Measurements from ENCODE around the gene SULT1C2. TPM values are rescaled to one million over a fixed set of nuclear protein-coding genes. Genes with fewer than 3 reads are reported as not detected.

The SULT1C2 gene
- total RNA-seq, 1 donor from 2014 or later = 0.23 TPM

DNA sequence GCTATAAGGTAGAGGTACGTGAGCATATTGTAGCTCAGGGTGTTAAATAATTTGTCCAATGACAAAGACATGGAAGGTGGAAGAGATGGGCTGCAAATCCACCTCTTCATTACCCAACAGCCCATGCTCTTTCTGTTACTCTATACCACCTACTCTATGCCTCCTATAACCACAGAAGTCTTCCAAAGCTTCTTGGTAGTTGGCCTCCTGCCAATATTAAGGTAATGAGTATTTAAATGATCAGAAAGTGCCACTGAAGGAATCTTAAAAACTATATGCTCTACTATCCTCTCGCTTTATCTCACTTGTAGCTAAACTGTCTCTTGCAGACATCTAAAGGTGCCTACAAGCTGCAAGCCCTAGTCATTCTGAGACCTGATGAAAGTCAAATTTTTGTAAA, 41.1 kb downstream of the SULT1C2 start:
- FAIRE-seq (no peak), DNase-seq (ENCODE audit: low read depth) (no peak)
- Histone ChIP-seq H3K36me3 (ENCODE audit: insufficient read depth, low read length) (no peaks in the 10 kb centered on the region), H3K4me3 (ENCODE audit: insufficient read depth, low read depth, low read length) (no peak overlapping the region), H3K4me2 (ENCODE audit: low read length) (no peak overlapping the region), H4K20me1 (ENCODE audit: insufficient read depth, low read length) (no peaks in the 10 kb centered on the region), H2AFZ (ENCODE audit: low read depth, low read length) (no peak overlapping the region), H3K27ac (ENCODE audit: low read depth, low read length) (no peak overlapping the region), H3K9me3 (ENCODE audit: insufficient read depth, low read depth, low read length) (no peaks in the 10 kb centered on the region), H3K9ac (ENCODE audit: low read length) (no peak overlapping the region), H3K4me1 (ENCODE audit: insufficient read depth, low read length) (peaks cover 6% of the 10 kb centered on the region), H3K79me2 (ENCODE audit: insufficient read depth, low read length) (no peaks in the 10 kb centered on the region), H3K27me3 (ENCODE audit: insufficient read depth, low read length) (no peaks in the 10 kb centered on the region)
- Mint-ChIP-seq H3K36me3 (ENCODE audit: low read depth, unreplicated experiment) (no peaks in the 10 kb centered on the region), H3K9me3 (ENCODE audit: unreplicated experiment) (no peaks in the 10 kb centered on the region), H3K27ac (ENCODE audit: unreplicated experiment) (no peak overlapping the region), H3K4me3 (ENCODE audit: unreplicated experiment) (no peak overlapping the region), H3K27me3 (ENCODE audit: low read depth, unreplicated experiment) (peaks cover 2% of the 10 kb centered on the region), H3K4me1 (ENCODE audit: low read depth, unreplicated experiment) (peaks cover 6% of the 10 kb centered on the region)
- no peak for TF ChIP-seq EZH2 (IDR thresholded peaks at IDR 0.05; ENCODE audit: insufficient read depth, low read length)
- TF ChIP-seq, protein P1, sequence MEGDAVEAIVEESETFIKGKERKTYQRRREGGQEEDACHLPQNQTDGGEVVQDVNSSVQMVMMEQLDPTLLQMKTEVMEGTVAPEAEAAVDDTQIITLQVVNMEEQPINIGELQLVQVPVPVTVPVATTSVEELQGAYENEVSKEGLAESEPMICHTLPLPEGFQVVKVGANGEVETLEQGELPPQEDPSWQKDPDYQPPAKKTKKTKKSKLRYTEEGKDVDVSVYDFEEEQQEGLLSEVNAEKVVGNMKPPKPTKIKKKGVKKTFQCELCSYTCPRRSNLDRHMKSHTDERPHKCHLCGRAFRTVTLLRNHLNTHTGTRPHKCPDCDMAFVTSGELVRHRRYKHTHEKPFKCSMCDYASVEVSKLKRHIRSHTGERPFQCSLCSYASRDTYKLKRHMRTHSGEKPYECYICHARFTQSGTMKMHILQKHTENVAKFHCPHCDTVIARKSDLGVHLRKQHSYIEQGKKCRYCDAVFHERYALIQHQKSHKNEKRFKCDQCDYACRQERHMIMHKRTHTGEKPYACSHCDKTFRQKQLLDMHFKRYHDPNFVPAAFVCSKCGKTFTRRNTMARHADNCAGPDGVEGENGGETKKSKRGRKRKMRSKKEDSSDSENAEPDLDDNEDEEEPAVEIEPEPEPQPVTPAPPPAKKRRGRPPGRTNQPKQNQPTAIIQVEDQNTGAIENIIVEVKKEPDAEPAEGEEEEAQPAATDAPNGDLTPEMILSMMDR (IDR thresholded peaks at IDR 0.05; ENCODE audit: insufficient read depth, low read depth, low read length) = no peak

DNA sequence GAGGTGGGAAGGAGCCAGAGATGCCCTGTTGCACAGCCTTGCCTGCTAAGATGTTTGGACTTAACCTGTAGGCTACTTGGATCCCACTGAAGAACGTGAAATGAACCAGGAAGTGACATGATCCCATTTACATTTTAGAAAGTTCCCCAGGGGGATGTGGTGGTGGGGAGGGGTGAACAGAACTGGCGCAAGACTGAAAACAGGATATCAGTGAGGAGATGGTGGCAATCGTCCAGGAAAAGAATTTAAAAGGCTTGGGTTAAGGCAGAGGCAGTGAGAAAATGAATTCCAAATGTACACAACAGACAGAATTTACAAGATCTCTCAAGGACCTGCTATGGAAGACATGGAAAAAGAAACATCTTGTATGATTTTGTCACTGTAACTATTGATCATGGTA, 42.3 kb downstream of the SULT1C2 start:
- H3K27me3 ChIP-seq (ENCODE audit: insufficient read depth, low read length) = no peaks in the 10 kb centered on the region
- H3K9ac ChIP-seq (ENCODE audit: low read length) = no peak overlapping the region
- no peaks in the 10 kb centered on the region for H3K36me3 ChIP-seq (ENCODE audit: insufficient read depth, low read length)
- no peaks in the 10 kb centered on the region for H3K4me1 ChIP-seq (ENCODE audit: insufficient read depth, low read length)
- H3K79me2 ChIP-seq (ENCODE audit: insufficient read depth, low read length) = no peaks in the 10 kb centered on the region
- H3K4me2 ChIP-seq (ENCODE audit: low read length) = no peak overlapping the region
- Mint-ChIP-seq H3K27me3 (ENCODE audit: low read depth, unreplicated experiment) (peaks cover 4% of the 10 kb centered on the region), H3K4me1 (ENCODE audit: low read depth, unreplicated experiment) (no peaks in the 10 kb centered on the region), H3K9me3 (ENCODE audit: unreplicated experiment) (peaks cover 2% of the 10 kb centered on the region), H3K4me3 (ENCODE audit: unreplicated experiment) (no peak overlapping the region), H3K27ac (ENCODE audit: unreplicated experiment) (no peak overlapping the region), H3K36me3 (ENCODE audit: low read depth, unreplicated experiment) (no peaks in the 10 kb centered on the region)
- FAIRE-seq (no peak), DNase-seq (ENCODE audit: low read depth) (no peak)
- H3K9me3 ChIP-seq (ENCODE audit: insufficient read depth, low read depth, low read length) = no peaks in the 10 kb centered on the region
- H3K4me3 ChIP-seq (ENCODE audit: insufficient read depth, low read depth, low read length) = no peak overlapping the region
- TF ChIP-seq, protein P1 (IDR thresholded peaks at IDR 0.05; ENCODE audit: insufficient read depth, low read depth, low read length) = no peak
- no peak for TF ChIP-seq EZH2 (IDR thresholded peaks at IDR 0.05; ENCODE audit: insufficient read depth, low read length)
- H2AFZ ChIP-seq (ENCODE audit: low read depth, low read length) = no peak overlapping the region
- H3K27ac ChIP-seq (ENCODE audit: low read depth, low read length) = no peak overlapping the region
- H4K20me1 ChIP-seq (ENCODE audit: insufficient read depth, low read length) = no peaks in the 10 kb centered on the region

DNA sequence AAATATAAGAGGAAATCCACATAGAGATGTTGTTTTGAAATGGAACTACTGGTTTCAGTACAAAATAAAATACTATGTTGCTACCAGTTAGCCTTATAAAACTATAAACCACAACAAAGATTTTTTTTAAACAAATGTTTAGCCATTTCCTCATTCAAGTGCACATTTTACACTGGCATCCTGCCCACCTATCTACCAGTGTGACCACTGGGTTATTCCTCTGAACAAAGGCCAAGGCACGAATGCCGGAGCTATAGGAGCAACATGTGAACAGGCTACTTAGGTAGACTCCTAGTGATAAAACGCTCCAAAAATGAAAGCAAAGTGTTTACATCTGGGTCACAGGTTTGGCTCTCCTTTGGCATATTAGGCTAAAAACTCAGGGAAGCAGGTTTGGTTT, 57.3 kb downstream of the SULT1C2 start:
- Histone ChIP-seq H3K4me3 (ENCODE audit: insufficient read depth, low read depth, low read length) (no peak overlapping the region), H3K9ac (ENCODE audit: low read length) (no peak overlapping the region), H3K27ac (ENCODE audit: low read depth, low read length) (no peak overlapping the region), H3K79me2 (ENCODE audit: insufficient read depth, low read length) (no peaks in the 10 kb centered on the region), H2AFZ (ENCODE audit: low read depth, low read length) (no peak overlapping the region), H4K20me1 (ENCODE audit: insufficient read depth, low read length) (no peaks in the 10 kb centered on the region), H3K4me2 (ENCODE audit: low read length) (no peak overlapping the region), H3K4me1 (ENCODE audit: insufficient read depth, low read length) (no peaks in the 10 kb centered on the region), H3K36me3 (ENCODE audit: insufficient read depth, low read length) (no peaks in the 10 kb centered on the region), H3K9me3 (ENCODE audit: insufficient read depth, low read depth, low read length) (no peaks in the 10 kb centered on the region), H3K27me3 (ENCODE audit: insufficient read depth, low read length) (peaks cover 8% of the 10 kb centered on the region)
- no peak for FAIRE-seq
- TF ChIP-seq EZH2 (IDR thresholded peaks at IDR 0.05; ENCODE audit: insufficient read depth, low read length) = no peak
- TF ChIP-seq, protein P1 (IDR thresholded peaks at IDR 0.05; ENCODE audit: insufficient read depth, low read depth, low read length) = no peak
- Mint-ChIP-seq H3K9me3 (ENCODE audit: unreplicated experiment) (peaks cover 7% of the 10 kb centered on the region), H3K4me3 (ENCODE audit: unreplicated experiment) (no peak overlapping the region), H3K36me3 (ENCODE audit: low read depth, unreplicated experiment) (no peaks in the 10 kb centered on the region), H3K27me3 (ENCODE audit: low read depth, unreplicated experiment) (peaks cover 4% of the 10 kb centered on the region), H3K27ac (ENCODE audit: unreplicated experiment) (no peak overlapping the region), H3K4me1 (ENCODE audit: low read depth, unreplicated experiment) (no peaks in the 10 kb centered on the region)
- DNase-seq (ENCODE audit: low read depth) = no peak

All from astrocyte (in vitro differentiated cells and primary cell).